ENCODE measurements around the gene PXMP4. TPM values are rescaled to one million over a fixed set of nuclear protein-coding genes. Genes with fewer than 3 reads are reported as not detected.

PXMP4 gene
- total RNA-seq, 1 donor from 2014 or later, result 3.5 TPM

GRCh38 chr20:33727115-33727479 lies 7.0 kb upstream of the PXMP4 start:
- Mint-ChIP-seq H3K4me1 (peaks cover 3% of the 10 kb centered on the region), H3K9me3 (no peaks in the 10 kb centered on the region), H3K27me3 (ENCODE audit: insufficient read depth, low read depth) (no peaks in the 10 kb centered on the region), H3K4me3 (no peak overlapping the region), H3K36me3 (no peaks in the 10 kb centered on the region), H3K27ac (no peak overlapping the region)
- TF ChIP-seq CTCF (IDR thresholded peaks at IDR 0.05) (no peak), EZH2phosphoT487 (IDR thresholded peaks at IDR 0.05) (no peak), EZH2 (IDR thresholded peaks at IDR 0.05) (no peak)
- Histone ChIP-seq H3K4me2 (no peak overlapping the region), H2AFZ (replicated peaks) (no peak overlapping the region), H3K9me3 (ENCODE audit: low read depth) (no peaks in the 10 kb centered on the region), H3K79me2 (ENCODE audit: low read depth) (no peaks in the 10 kb centered on the region), H3K4me1 (no peaks in the 10 kb centered on the region), H3K27ac (no peak overlapping the region), H4K20me1 (ENCODE audit: low read depth) (no peaks in the 10 kb centered on the region), H3K4me3 (no peak overlapping the region), H3K36me3 (no peaks in the 10 kb centered on the region), H3K9ac (no peak overlapping the region), H3K27me3 (no peaks in the 10 kb centered on the region), H3F3A (ENCODE audit: low read depth) (peaks cover 10% of the 10 kb centered on the region)
- DNase-seq (ENCODE audit: low spot score), result no peak

GRCh38 chr20:33725607-33726264 lies 5.6 kb upstream of the PXMP4 start:
- H3K27me3 ChIP-seq, result no peaks in the 10 kb centered on the region
- H3K9me3 ChIP-seq (ENCODE audit: low read depth), result no peaks in the 10 kb centered on the region
- TF ChIP-seq EZH2phosphoT487 (IDR thresholded peaks at IDR 0.05) (no peak), EZH2 (IDR thresholded peaks at IDR 0.05) (no peak), CTCF (IDR thresholded peaks at IDR 0.05) (no peak)
- peaks cover 3% of the 10 kb centered on the region for H3F3A ChIP-seq (ENCODE audit: low read depth)
- no peak overlapping the region for H3K4me2 ChIP-seq
- no peaks in the 10 kb centered on the region for H4K20me1 ChIP-seq (ENCODE audit: low read depth)
- no peaks in the 10 kb centered on the region for H3K4me1 ChIP-seq
- Mint-ChIP-seq H3K4me1 (no peaks in the 10 kb centered on the region), H3K36me3 (no peaks in the 10 kb centered on the region), H3K27me3 (ENCODE audit: insufficient read depth, low read depth) (no peaks in the 10 kb centered on the region), H3K4me3 (no peak overlapping the region), H3K9me3 (no peaks in the 10 kb centered on the region), H3K27ac (peak overlapping the region; percentile 27)
- no peak overlapping the region for H3K9ac ChIP-seq
- no peaks in the 10 kb centered on the region for H3K79me2 ChIP-seq (ENCODE audit: low read depth)
- DNase-seq (ENCODE audit: low spot score), result no peak
- no peaks in the 10 kb centered on the region for H3K36me3 ChIP-seq
- no peak overlapping the region for H3K4me3 ChIP-seq
- H2AFZ ChIP-seq (replicated peaks), result no peak overlapping the region
- H3K27ac ChIP-seq, result no peak overlapping the region

DNA sequence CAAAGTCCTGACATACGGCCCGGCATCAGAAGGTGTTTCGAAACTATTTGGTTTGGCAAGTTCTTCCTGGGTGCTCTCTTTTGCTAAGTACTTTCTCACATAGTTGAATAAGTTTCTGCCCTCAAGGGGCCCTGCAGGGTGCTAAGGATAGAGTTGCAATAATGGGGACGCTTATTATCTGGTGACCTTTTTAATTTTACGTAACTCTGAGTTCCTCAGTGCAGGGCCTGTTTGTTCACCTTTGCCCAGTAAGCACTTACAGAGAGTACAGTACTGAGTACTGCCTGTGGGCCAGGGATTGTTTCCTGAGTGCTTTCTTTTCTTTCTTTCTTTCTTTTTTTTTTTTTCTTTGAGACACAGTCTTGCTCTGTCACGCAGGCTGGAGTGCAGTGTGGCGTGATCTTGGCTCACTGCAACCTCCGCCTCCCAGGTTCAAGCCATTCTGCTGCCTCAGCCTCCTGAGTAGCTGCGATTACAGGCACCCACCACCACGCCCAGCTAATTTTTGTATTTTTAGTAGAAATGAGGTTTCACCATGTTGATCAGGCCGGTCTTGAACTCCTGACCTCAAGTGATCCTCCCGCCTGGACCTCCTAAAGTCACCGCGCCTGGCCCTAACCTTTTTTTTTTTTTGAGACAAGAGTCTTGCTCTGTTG lies 4.5 kb upstream of the PXMP4 start:
- DNase-seq (ENCODE audit: low spot score), result no peak
- Histone ChIP-seq H3F3A (ENCODE audit: low read depth) (peaks cover 5% of the 10 kb centered on the region), H3K79me2 (ENCODE audit: low read depth) (no peaks in the 10 kb centered on the region), H3K4me3 (no peak overlapping the region), H3K9ac (no peak overlapping the region), H3K27ac (no peak overlapping the region), H3K4me1 (peaks cover 2% of the 10 kb centered on the region), H2AFZ (replicated peaks) (no peak overlapping the region), H3K36me3 (no peaks in the 10 kb centered on the region), H3K4me2 (no peak overlapping the region), H3K9me3 (ENCODE audit: low read depth) (no peaks in the 10 kb centered on the region), H4K20me1 (ENCODE audit: low read depth) (no peaks in the 10 kb centered on the region), H3K27me3 (no peaks in the 10 kb centered on the region)
- Mint-ChIP-seq H3K27ac (no peak overlapping the region), H3K36me3 (no peaks in the 10 kb centered on the region), H3K4me1 (peaks cover 6% of the 10 kb centered on the region), H3K9me3 (no peaks in the 10 kb centered on the region), H3K27me3 (ENCODE audit: insufficient read depth, low read depth) (no peaks in the 10 kb centered on the region), H3K4me3 (no peak overlapping the region)
- no peak for TF ChIP-seq EZH2 (IDR thresholded peaks at IDR 0.05)
- no peak for TF ChIP-seq EZH2phosphoT487 (IDR thresholded peaks at IDR 0.05)
- no peak for TF ChIP-seq CTCF (IDR thresholded peaks at IDR 0.05)

Data from neural progenitor cell (in vitro differentiated cells).